A549 (cell line): ENCODE measurements around the gene INPP5A.

ENCODE experiments used
- CHD2 ChIP-seq: fragments of 150-350 bp; IDR thresholded peaks from 2 replicates; pipeline ENCODE4 v1.6.1; 2014; ENCODE audit warnings: low read length; ENCODE audit not compliant: partially characterized antibody
- POLR2A ChIP-seq: IDR thresholded peaks from 2 replicates; pipeline ENCODE4 v1.6.1; 2012; ENCODE audit warnings: mild to moderate bottlenecking, low read length
- RAD21 ChIP-seq, 2 experiments: fragments of >200 bp in 1 of 2; sonication (Bioruptor Twin) in 1 of 2; formaldehyde crosslinking in 1 of 2; IDR thresholded peaks in 1 of 2; conservative IDR thresholded peaks in 1 of 2; 2 replicates in 1 of 2; 3 replicates in 1 of 2; pipeline ENCODE4 v1.6.1; 2012 to 2018; ENCODE audit warnings: inconsistent platforms in 1 of 2
- RCOR1 ChIP-seq: fragments of 150-350 bp; IDR thresholded peaks from 2 replicates; pipeline ENCODE4 v1.6.1; 2014; ENCODE audit warnings: antibody characterized with exemption, low read length, low read depth
- TF ChIP-seq, protein P1 (sequence below): fragments of >200 bp; sonication (Bioruptor Twin); formaldehyde crosslinking; IDR thresholded peaks from 3 replicates; pipeline ENCODE4 v1.5.1; 2016

DNA sequence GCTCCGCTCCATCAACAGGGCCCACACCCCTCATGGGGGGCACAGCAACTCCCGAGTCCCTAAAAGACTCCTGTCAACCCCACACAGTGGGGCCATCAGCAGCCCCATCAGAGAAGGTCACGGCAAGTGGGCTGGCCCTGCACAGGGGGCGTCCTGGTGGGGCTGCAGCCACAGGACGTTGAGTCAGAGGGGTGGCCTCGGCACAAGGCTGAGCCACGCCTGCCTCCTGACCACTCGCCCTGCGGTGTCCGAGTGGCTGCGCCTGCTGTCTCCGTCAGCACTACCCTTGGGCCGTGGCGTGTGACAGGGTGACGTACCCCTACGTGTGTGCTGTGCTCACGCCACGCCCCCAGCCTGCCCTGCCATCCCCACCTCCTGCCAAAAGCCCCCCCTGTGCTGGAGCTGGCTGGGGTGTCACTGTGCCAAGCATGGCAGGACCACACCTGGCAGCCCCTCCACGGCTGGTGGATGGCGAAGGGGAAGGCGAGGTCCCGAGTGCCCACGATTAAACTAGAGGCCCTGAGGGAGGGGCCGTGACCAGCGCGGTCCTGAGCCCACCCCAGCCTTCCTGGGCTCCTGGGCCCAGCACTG, 274.4 kb downstream of the INPP5A start:
- TF ChIP-seq, protein P1, sequence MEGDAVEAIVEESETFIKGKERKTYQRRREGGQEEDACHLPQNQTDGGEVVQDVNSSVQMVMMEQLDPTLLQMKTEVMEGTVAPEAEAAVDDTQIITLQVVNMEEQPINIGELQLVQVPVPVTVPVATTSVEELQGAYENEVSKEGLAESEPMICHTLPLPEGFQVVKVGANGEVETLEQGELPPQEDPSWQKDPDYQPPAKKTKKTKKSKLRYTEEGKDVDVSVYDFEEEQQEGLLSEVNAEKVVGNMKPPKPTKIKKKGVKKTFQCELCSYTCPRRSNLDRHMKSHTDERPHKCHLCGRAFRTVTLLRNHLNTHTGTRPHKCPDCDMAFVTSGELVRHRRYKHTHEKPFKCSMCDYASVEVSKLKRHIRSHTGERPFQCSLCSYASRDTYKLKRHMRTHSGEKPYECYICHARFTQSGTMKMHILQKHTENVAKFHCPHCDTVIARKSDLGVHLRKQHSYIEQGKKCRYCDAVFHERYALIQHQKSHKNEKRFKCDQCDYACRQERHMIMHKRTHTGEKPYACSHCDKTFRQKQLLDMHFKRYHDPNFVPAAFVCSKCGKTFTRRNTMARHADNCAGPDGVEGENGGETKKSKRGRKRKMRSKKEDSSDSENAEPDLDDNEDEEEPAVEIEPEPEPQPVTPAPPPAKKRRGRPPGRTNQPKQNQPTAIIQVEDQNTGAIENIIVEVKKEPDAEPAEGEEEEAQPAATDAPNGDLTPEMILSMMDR, result no peak
- no peak for TF ChIP-seq POLR2A
- no peak for TF ChIP-seq CHD2
- TF ChIP-seq RCOR1, result no peak
- no peak for TF ChIP-seq RAD21 (conservative IDR thresholded peaks at IDR 0.05 in 1 of 2, IDR thresholded peaks at IDR 0.05 in 1 of 2)
